Measurements from ENCODE around the gene NRG2. TPM values are rescaled to one million over a fixed set of nuclear protein-coding genes. Genes with fewer than 3 reads are reported as not detected.

Gene NRG2
- total RNA-seq, 4 donors from 2014 or later, result 4.1 to 13.2 (median 7.0) TPM

DNA sequence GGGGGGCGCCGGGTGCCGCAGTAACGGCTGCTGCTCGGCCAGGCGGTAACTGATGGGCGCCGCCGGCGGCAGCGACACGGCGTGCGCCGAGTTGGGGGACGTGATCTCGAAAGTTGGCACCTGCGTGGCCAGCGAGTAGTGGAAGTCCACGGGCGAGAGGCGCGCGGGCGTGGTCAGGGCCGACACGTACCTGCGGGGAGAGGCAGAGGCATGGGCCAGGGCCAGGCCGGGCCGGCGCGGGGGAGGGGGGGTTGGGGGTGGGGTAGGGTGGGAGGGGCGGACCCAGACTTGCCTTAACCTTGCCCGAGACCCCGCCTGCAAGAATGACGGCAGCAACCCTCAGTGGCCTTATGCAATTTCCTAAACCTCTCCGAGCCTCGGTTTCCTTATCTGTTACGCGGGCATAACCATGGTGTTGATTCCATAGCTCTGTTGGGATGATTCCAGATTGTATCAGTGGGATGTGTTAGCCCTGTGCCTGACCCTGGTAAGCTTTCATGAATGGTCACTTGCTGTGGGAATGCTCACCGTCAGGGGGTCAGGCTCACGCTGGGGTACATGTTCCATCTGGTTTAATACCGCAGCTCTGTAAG, 194.5 kb downstream of the NRG2 start:
- TF ChIP-seq, protein P1, sequence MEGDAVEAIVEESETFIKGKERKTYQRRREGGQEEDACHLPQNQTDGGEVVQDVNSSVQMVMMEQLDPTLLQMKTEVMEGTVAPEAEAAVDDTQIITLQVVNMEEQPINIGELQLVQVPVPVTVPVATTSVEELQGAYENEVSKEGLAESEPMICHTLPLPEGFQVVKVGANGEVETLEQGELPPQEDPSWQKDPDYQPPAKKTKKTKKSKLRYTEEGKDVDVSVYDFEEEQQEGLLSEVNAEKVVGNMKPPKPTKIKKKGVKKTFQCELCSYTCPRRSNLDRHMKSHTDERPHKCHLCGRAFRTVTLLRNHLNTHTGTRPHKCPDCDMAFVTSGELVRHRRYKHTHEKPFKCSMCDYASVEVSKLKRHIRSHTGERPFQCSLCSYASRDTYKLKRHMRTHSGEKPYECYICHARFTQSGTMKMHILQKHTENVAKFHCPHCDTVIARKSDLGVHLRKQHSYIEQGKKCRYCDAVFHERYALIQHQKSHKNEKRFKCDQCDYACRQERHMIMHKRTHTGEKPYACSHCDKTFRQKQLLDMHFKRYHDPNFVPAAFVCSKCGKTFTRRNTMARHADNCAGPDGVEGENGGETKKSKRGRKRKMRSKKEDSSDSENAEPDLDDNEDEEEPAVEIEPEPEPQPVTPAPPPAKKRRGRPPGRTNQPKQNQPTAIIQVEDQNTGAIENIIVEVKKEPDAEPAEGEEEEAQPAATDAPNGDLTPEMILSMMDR (IDR thresholded peaks at IDR 0.05; ENCODE audit: low read depth), result no peak

DNA sequence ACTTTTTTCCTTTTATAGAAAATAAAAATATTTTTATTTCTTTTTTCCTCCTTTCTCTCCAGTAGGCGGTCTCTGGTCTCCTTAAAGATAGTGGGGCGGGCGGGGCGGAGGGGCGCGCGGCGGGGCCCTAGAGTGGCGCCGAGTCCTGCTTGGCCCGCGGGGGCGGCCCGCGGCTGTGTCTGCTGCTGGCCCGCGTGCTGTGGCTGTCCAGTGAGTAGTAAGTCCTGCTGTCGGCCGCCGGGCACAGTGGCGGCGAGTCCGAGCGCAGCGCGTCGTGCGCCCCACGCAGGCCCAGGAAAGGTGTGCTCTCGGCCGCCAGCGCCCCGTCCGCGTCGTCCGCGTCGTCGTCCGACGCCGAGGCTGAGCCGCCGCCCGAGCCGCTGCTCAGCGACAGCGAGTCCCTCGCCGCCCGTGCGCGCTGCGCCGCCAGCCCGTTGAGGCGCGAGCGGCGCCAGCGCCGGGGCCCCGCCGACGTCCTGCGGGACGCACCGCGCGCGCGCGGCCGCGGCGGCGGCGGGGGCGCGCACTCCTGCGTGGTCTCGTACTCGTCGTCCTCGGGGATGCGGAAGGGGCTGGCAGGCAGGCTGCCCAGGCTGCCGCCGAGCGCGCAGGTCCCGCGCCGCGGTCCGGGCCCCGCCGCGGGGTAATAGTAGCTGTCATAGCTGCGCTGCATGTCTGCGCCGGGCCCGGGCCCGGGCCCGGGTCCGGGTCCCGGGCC, 195.2 kb downstream of the NRG2 start:
- TF ChIP-seq, protein P1 (IDR thresholded peaks at IDR 0.05; ENCODE audit: low read depth), result no peak

DNA sequence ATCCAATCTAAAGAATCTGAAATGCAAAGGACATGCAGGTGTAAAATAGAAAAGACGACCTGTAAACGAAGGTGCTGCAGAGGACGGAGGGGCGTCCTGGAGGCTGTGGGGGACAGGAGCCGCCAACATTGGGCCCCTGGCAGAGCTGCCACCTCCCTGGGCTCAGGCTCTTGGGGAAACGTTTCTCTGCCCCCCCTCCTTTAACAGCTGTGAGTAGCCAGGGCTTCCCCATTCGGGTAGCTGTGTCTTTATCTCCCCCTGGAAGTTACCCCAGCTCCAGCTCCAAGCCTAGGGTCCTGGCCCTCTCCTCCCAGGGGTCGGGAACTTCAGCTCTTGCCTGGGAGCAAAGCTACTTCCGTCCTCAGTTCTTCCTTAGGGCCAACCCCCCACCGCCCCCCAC, 196.0 kb downstream of the NRG2 start:
- TF ChIP-seq, protein P1 (IDR thresholded peaks at IDR 0.05; ENCODE audit: low read depth), result no peak

DNA sequence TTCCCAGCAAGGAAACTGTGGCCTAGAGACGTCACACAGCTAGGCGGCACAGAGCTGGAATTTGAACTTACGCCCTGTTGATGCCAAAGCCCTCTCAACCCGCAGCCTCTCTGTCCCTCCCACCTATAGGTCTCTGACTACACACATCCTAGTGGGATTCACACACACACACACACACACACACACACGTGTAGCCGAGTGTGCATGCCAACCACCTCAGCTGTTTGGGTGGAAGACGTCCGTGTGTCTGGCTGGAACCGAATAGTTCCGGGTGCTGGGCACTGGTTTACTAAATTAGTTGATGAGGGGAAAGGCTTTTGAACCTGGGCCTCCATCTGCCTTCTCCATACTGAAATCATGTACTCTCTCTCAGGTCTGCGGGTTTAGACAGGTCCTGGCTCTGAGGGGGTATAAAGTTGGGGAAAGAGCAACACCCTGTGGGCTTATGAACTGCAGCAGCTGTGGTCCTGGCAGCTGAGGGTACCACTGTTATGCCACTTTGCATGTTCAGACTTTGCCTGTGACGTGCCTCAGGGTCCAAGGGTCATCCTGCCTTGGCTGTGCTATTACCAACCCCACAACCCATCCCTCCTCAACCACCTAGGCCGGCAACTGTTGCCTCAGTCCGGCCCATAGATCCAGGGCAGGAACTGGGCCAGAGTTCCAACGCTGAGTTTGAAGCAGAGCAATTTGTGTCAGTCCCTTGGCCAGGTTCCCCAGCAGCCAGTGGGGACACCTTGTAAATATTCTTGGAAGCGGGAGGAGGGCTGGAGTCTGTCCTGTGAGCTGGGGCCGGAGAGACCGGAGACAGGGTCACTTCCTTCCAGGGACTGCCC, 197.0 kb downstream of the NRG2 start:
- TF ChIP-seq, protein P1 (IDR thresholded peaks at IDR 0.05; ENCODE audit: low read depth), result no peak

DNA sequence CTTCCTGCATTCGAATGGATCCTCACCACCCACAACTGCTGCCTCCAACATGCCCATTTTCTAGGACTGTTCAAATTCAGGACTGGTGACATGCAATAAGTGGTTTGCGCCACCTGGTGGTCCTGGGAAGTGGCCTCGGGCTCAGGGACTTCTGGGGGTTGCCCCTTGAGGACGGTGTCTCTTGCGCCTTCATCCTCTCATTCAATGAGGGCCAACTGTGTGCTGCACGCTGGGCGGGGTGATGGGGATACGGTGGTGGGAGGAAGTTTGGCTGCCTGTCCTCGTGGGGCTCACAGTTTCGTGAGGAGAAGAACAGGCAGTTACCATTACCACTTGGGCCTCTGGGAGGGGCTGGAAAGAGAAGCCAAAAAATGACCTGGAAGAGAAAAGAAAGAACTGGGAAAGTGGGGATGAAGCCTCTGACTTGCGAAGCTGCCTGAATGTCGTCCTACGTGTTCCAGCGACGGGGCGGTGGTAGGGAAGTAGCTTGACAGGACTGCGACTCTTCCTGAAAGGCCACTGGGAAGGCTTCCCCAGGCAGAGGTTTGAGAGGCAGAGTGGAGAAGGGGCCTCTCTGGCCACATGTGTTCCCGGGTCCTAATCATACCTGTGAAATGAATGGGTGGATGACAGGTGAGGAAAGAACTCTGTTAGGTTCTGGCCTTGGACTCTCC, 198.5 kb downstream of the NRG2 start:
- TF ChIP-seq, protein P1 (IDR thresholded peaks at IDR 0.05; ENCODE audit: low read depth), result no peak

DNA sequence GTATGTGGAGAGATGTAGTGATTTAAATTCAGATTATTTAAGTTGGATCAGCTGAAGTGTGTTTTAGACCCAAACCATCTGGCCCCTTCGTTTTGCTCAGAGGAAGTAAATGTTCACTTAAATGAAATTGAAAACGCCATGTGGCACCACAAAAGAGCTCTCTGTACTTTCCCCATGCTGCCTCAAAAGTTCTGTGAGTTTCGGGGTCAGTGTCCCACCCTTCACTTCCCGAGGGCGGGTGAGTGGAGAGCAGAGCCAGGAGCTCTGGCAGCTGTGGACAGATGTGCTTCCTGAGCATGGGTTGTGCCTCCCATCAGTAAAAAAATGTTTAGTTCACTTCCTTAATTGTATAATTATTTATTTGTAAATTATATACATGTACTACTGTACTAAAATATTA, 199.1 kb downstream of the NRG2 start:
- TF ChIP-seq, protein P1 (IDR thresholded peaks at IDR 0.05; ENCODE audit: low read depth), result no peak
